Tibial nerve (tissue), 4 donors: ENCODE data around the gene NSMCE4A.

Experiments
- EP300 ChIP-seq, 2 donors: sonication (generic); formaldehyde crosslinking; IDR thresholded peaks; one replicate each; pipeline ENCODE4 v1.6.1; 2017; ENCODE audit warnings: antibody characterized with exemption in 2 of 2, mild to moderate bottlenecking in 1 of 2
- POLR2A ChIP-seq, 2 donors: fragments of 450-650 bp; IDR thresholded peaks; one replicate each; pipeline ENCODE4 v1.6.1; 2017; ENCODE audit warnings: antibody characterized with exemption in 2 of 2, mild to moderate bottlenecking in 2 of 2, moderate library complexity in 2 of 2
- TF ChIP-seq, protein P1 (sequence below), 5 experiments: fragments of 200-600 bp in 3 of 5; fragments of 450-650 bp in 2 of 5; sonication (generic) in 3 of 5; IDR thresholded peaks; one replicate each; pipeline ENCODE4 v1.5.1; 2016 to 2019; ENCODE audit warnings: antibody characterized with exemption in 5 of 5, mild to moderate bottlenecking in 3 of 5, moderate library complexity in 2 of 5

DNA sequence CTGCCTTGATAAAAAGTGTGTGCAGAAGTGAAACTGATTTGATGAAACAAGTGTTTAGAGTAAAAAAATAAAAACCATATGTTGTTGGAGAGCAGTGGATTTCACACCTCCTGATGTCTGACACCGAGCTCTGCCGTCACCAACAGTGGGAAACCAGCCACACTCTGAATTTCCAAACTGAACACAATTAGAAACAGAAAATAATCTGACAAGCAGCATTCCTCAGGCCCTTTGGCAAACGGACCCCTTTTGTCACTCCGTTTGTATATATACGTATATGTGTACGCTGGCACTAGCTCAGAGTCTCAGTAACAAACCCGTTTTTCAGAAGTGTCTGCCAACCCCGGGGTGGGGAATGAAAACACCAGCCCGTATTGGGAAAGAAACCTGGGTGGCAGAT lies 46.4 kb upstream of the NSMCE4A start:
- TF ChIP-seq, protein P1, sequence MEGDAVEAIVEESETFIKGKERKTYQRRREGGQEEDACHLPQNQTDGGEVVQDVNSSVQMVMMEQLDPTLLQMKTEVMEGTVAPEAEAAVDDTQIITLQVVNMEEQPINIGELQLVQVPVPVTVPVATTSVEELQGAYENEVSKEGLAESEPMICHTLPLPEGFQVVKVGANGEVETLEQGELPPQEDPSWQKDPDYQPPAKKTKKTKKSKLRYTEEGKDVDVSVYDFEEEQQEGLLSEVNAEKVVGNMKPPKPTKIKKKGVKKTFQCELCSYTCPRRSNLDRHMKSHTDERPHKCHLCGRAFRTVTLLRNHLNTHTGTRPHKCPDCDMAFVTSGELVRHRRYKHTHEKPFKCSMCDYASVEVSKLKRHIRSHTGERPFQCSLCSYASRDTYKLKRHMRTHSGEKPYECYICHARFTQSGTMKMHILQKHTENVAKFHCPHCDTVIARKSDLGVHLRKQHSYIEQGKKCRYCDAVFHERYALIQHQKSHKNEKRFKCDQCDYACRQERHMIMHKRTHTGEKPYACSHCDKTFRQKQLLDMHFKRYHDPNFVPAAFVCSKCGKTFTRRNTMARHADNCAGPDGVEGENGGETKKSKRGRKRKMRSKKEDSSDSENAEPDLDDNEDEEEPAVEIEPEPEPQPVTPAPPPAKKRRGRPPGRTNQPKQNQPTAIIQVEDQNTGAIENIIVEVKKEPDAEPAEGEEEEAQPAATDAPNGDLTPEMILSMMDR (IDR thresholded peaks at IDR 0.05), result no peak
- no peak for TF ChIP-seq POLR2A (IDR thresholded peaks at IDR 0.05)
- no peak for TF ChIP-seq EP300 (IDR thresholded peaks at IDR 0.05)
